ENCODE data around the gene TRPM8.

TRPM8 gene

GRCh38 chr2:233979748-233980147 is 62.6 kb downstream of the TRPM8 start:
- no peak overlapping the region for H3K9ac ChIP-seq (ENCODE audit: low read length)
- H3K36me3 ChIP-seq (ENCODE audit: control insufficient read depth, insufficient read depth, low read length), result no peaks in the 10 kb centered on the region
- no peaks in the 10 kb centered on the region for H3K27me3 ChIP-seq (ENCODE audit: control insufficient read depth, insufficient read depth, low read length)
- no peaks in the 10 kb centered on the region for H3K9me3 ChIP-seq (ENCODE audit: control insufficient read depth, low read length)
- no peaks in the 10 kb centered on the region for H3K4me1 ChIP-seq (ENCODE audit: control insufficient read depth, insufficient read depth, low read length)
- H3K4me3 ChIP-seq (ENCODE audit: low read length), result no peak overlapping the region

DNA sequence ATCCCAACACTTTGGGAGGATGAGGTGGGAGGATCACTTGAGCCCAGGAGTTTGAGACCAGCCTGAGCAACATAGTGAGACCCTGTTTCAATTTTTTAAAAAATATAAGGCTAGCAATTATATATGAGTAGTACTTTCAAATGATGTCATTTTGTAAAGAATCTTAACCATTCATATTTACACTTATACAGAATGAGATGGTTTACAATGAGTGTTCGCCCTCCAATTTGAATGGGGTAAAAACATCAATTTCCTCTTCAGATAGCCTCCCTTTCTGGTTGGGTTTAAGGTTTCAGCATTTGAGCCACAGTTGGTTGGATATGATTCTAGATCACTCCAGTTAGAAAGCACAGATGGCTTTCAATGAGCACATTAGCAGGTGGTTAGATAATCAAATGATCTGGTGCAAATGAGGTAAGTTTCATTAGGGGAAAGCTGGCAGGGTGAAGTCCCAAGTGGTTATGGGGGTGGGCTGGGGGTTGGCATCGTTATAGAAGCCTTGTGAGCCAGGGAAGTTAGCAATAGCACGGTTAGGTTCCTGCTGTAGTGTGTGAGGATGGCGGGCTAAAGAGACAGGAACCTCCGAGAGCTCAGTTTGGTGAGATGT is 63.9 kb downstream of the TRPM8 start:
- H3K36me3 ChIP-seq (ENCODE audit: control insufficient read depth, insufficient read depth, low read length), result no peaks in the 10 kb centered on the region
- no peaks in the 10 kb centered on the region for H3K9me3 ChIP-seq (ENCODE audit: control insufficient read depth, low read length)
- no peak overlapping the region for H3K9ac ChIP-seq (ENCODE audit: low read length)
- no peak overlapping the region for H3K4me3 ChIP-seq (ENCODE audit: low read length)
- H3K4me1 ChIP-seq (ENCODE audit: control insufficient read depth, insufficient read depth, low read length), result no peaks in the 10 kb centered on the region
- no peaks in the 10 kb centered on the region for H3K27me3 ChIP-seq (ENCODE audit: control insufficient read depth, insufficient read depth, low read length)

GRCh38 chr2:233981574-233982420 is 64.6 kb downstream of the TRPM8 start:
- H3K27me3 ChIP-seq (ENCODE audit: control insufficient read depth, insufficient read depth, low read length), result no peaks in the 10 kb centered on the region
- no peaks in the 10 kb centered on the region for H3K4me1 ChIP-seq (ENCODE audit: control insufficient read depth, insufficient read depth, low read length)
- H3K4me3 ChIP-seq (ENCODE audit: low read length), result no peak overlapping the region
- H3K9ac ChIP-seq (ENCODE audit: low read length), result no peak overlapping the region
- H3K9me3 ChIP-seq (ENCODE audit: control insufficient read depth, low read length), result no peaks in the 10 kb centered on the region
- H3K36me3 ChIP-seq (ENCODE audit: control insufficient read depth, insufficient read depth, low read length), result no peaks in the 10 kb centered on the region

DNA sequence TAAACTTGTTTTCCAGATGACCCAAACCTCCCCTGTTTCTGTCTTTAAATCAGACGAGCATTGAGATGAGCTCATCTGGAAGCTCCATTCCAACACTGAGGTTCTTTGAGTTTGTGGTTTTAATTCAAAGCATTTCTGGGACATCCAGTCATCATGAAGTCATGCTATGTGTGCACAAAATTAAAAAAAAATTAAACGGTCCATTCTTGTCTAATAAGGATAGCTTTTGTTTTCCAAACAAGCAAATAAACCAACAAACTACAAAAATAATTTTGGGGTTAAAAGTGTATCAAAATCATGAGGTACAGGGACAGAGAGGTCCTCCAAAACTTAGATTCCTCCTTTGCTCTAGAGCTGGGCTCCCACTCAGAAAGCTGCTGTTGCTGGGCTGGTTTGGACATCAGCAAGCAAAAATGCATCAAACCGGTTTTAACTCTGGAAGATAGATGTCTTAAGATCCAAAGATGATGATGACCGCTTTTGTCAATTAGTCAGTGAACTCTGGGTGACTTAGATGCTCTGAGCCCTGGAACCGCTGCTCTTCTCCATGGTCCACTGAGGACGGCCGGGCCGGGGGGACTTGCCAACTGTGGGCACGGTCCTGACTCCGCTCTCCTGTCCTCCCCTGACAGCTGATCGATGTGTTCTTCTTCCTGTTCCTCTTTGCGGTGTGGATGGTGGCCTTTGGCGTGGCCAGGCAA is 65.4 kb downstream of the TRPM8 start:
- H3K27me3 ChIP-seq (ENCODE audit: control insufficient read depth, insufficient read depth, low read length), result no peaks in the 10 kb centered on the region
- no peaks in the 10 kb centered on the region for H3K36me3 ChIP-seq (ENCODE audit: control insufficient read depth, insufficient read depth, low read length)
- H3K9ac ChIP-seq (ENCODE audit: low read length), result no peak overlapping the region
- no peaks in the 10 kb centered on the region for H3K9me3 ChIP-seq (ENCODE audit: control insufficient read depth, low read length)
- H3K4me1 ChIP-seq (ENCODE audit: control insufficient read depth, insufficient read depth, low read length), result no peaks in the 10 kb centered on the region
- H3K4me3 ChIP-seq (ENCODE audit: low read length), result no peak overlapping the region

GRCh38 chr2:233983445-233983844 is 66.3 kb downstream of the TRPM8 start:
- Histone ChIP-seq H3K27me3 (ENCODE audit: control insufficient read depth, insufficient read depth, low read length) (no peaks in the 10 kb centered on the region), H3K4me3 (ENCODE audit: low read length) (no peak overlapping the region), H3K36me3 (ENCODE audit: control insufficient read depth, insufficient read depth, low read length) (no peaks in the 10 kb centered on the region)

GRCh38 chr2:233988581-233988980 is 71.4 kb downstream of the TRPM8 start:
- Histone ChIP-seq H3K4me3 (ENCODE audit: low read length) (no peak overlapping the region), H3K9me3 (ENCODE audit: control insufficient read depth, low read length) (no peaks in the 10 kb centered on the region), H3K36me3 (ENCODE audit: control insufficient read depth, insufficient read depth, low read length) (no peaks in the 10 kb centered on the region), H3K9ac (ENCODE audit: low read length) (no peak overlapping the region), H3K27me3 (ENCODE audit: control insufficient read depth, insufficient read depth, low read length) (peaks cover 5% of the 10 kb centered on the region), H3K4me1 (ENCODE audit: control insufficient read depth, insufficient read depth, low read length) (no peaks in the 10 kb centered on the region)

More at GRCh38 chr2:233983445-233983844, 66.3 kb downstream of the TRPM8 start:
- no peaks in the 10 kb centered on the region for H3K4me1 ChIP-seq (ENCODE audit: control insufficient read depth, insufficient read depth, low read length)
- no peaks in the 10 kb centered on the region for H3K9me3 ChIP-seq (ENCODE audit: control insufficient read depth, low read length)
- H3K9ac ChIP-seq (ENCODE audit: low read length), result no peak overlapping the region

- Histone ChIP-seq H3K36me3 (ENCODE audit: control insufficient read depth, insufficient read depth, low read length) (no peaks in the 10 kb centered on the region), H3K27me3 (ENCODE audit: control insufficient read depth, insufficient read depth, low read length) (peaks cover 5% of the 10 kb centered on the region), H3K9ac (ENCODE audit: low read length) (no peak overlapping the region), H3K9me3 (ENCODE audit: control insufficient read depth, low read length) (no peaks in the 10 kb centered on the region), H3K4me1 (ENCODE audit: control insufficient read depth, insufficient read depth, low read length) (no peaks in the 10 kb centered on the region), H3K4me3 (ENCODE audit: low read length) (no peak overlapping the region)
Measured at GRCh38 chr2:233989221-233989858, 72.2 kb downstream of the TRPM8 start.

DNA sequence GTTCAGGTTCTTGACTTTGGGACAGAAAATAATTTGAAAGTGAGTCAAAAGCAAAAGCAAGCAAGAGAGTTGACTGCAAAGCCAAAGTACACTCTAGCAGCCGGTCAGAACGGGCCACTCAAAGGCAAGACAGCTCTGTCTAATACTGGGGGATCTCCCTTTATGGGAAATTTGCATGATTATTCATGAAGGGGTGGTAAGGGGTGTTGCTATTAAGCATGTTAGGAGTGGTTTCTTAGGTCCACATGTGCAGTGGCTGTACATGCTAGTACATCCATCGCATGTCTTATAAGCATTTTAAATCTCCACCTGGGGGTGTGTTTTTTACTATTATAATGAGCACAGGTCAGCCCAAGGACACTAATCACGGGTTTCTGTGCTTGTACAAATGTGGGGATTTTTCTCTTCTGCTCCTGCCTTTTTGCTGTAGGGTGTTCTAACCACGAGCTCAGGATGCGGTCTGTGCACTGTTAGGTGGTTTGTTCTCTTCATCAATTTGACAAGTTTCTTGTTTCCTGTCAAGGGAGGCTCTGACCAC is 73.2 kb downstream of the TRPM8 start:
- Histone ChIP-seq H3K4me1 (ENCODE audit: control insufficient read depth, insufficient read depth, low read length) (no peaks in the 10 kb centered on the region), H3K27me3 (ENCODE audit: control insufficient read depth, insufficient read depth, low read length) (peaks cover 5% of the 10 kb centered on the region), H3K9ac (ENCODE audit: low read length) (no peak overlapping the region), H3K36me3 (ENCODE audit: control insufficient read depth, insufficient read depth, low read length) (no peaks in the 10 kb centered on the region), H3K9me3 (ENCODE audit: control insufficient read depth, low read length) (no peaks in the 10 kb centered on the region), H3K4me3 (ENCODE audit: low read length) (no peak overlapping the region)

DNA sequence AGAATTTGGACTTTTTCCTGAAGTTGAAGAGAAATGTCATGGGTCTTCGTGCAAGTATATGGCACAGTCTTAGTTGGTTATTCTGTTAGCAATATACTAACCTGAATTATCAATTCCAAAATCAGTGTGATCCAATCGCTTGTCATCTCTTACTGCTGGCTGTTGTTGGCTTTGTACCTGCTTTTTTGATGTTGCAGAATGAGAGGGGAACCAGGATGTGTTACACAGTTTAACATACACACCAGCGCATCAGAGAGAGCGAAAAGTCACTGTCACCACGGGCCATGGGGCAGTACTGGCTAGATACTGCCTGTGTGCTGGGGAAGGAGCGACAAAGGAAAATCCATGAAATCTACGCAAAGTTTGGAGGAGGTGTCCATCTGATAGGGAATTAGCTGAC is 74.0 kb downstream of the TRPM8 start:
- Histone ChIP-seq H3K4me1 (ENCODE audit: control insufficient read depth, insufficient read depth, low read length) (no peaks in the 10 kb centered on the region), H3K4me3 (ENCODE audit: low read length) (no peak overlapping the region), H3K9me3 (ENCODE audit: control insufficient read depth, low read length) (no peaks in the 10 kb centered on the region)

GRCh38 chr2:233992513-233993217 is 75.5 kb downstream of the TRPM8 start:
- Histone ChIP-seq H3K9me3 (ENCODE audit: control insufficient read depth, low read length) (no peaks in the 10 kb centered on the region), H3K9ac (ENCODE audit: low read length) (no peak overlapping the region), H3K27me3 (ENCODE audit: control insufficient read depth, insufficient read depth, low read length) (peaks cover 8% of the 10 kb centered on the region), H3K4me1 (ENCODE audit: control insufficient read depth, insufficient read depth, low read length) (no peaks in the 10 kb centered on the region), H3K4me3 (ENCODE audit: low read length) (no peak overlapping the region), H3K36me3 (ENCODE audit: control insufficient read depth, insufficient read depth, low read length) (no peaks in the 10 kb centered on the region)

More for the DNA sequence above, 74.0 kb downstream of the TRPM8 start:
- H3K27me3 ChIP-seq (ENCODE audit: control insufficient read depth, insufficient read depth, low read length), result peaks cover 5% of the 10 kb centered on the region
- no peak overlapping the region for H3K9ac ChIP-seq (ENCODE audit: low read length)
- H3K36me3 ChIP-seq (ENCODE audit: control insufficient read depth, insufficient read depth, low read length), result no peaks in the 10 kb centered on the region

- Histone ChIP-seq H3K27me3 (ENCODE audit: control insufficient read depth, insufficient read depth, low read length) (peaks cover 11% of the 10 kb centered on the region), H3K4me1 (ENCODE audit: control insufficient read depth, insufficient read depth, low read length) (no peaks in the 10 kb centered on the region), H3K4me3 (ENCODE audit: low read length) (no peak overlapping the region), H3K9me3 (ENCODE audit: control insufficient read depth, low read length) (no peaks in the 10 kb centered on the region), H3K9ac (ENCODE audit: low read length) (no peak overlapping the region), H3K36me3 (ENCODE audit: control insufficient read depth, insufficient read depth, low read length) (no peaks in the 10 kb centered on the region)
Measured at GRCh38 chr2:233993461-233993860, 76.3 kb downstream of the TRPM8 start.
